ENCODE measurements around the gene WFIKKN1. TPM values are rescaled to one million over a fixed set of nuclear protein-coding genes. Genes with fewer than 3 reads are reported as not detected.
A peak's percentile ranks its signal among the peaks of the same experiment; 100 is the strongest.

The WFIKKN1 gene
- total and polyA plus RNA-seq, 7 donors, result 0.30 to 2.0 (median 0.36) TPM

DNA sequence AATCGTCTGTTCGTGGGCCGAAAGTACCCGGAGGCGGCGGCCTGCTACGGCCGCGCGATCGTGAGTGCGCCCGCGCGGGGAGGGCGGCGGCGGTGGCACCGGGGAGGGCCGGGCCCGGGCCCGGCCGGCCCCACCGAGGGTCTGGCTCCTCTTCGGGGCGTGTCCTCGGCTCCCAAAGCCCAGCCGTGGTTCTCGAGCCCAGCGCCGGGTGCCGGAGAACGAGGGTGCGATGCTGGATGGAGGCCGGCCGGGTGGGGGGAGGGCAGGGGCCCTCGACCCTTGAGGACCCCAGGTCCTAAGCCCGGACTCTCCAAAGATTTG is 49.8 kb downstream of the WFIKKN1 start:
- TF ChIP-seq, protein P1, sequence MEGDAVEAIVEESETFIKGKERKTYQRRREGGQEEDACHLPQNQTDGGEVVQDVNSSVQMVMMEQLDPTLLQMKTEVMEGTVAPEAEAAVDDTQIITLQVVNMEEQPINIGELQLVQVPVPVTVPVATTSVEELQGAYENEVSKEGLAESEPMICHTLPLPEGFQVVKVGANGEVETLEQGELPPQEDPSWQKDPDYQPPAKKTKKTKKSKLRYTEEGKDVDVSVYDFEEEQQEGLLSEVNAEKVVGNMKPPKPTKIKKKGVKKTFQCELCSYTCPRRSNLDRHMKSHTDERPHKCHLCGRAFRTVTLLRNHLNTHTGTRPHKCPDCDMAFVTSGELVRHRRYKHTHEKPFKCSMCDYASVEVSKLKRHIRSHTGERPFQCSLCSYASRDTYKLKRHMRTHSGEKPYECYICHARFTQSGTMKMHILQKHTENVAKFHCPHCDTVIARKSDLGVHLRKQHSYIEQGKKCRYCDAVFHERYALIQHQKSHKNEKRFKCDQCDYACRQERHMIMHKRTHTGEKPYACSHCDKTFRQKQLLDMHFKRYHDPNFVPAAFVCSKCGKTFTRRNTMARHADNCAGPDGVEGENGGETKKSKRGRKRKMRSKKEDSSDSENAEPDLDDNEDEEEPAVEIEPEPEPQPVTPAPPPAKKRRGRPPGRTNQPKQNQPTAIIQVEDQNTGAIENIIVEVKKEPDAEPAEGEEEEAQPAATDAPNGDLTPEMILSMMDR (IDR thresholded peaks at IDR 0.05), result no peak
- DNase-seq (no peak), ATAC-seq (no peak)
- WGBS, 3 donors, result 0 to 1% (median 0%) methylated on average over 32 to 38 of the region's 38 CpGs
- no peaks in the 10 kb centered on the region for H3K9me3 ChIP-seq
- H3K27ac ChIP-seq, result peak overlapping the region; percentile 97
- intact Hi-C loops (cut with DNase I), result no loop called here
- H3K27me3 ChIP-seq (ENCODE audit: insufficient read depth in 3 of 3, low read length in 2 of 3), result no peaks in the 10 kb centered on the region
- H3K4me3 ChIP-seq, result peak overlapping the region; percentile 85
- peaks cover 5 to 20% of the 10 kb centered on the region in 2 donors for H3K36me3 ChIP-seq (ENCODE audit: insufficient read depth in 1 of 2, low read depth in 1 of 2)
- peaks cover 40% of the 10 kb centered on the region for H3K4me1 ChIP-seq

DNA sequence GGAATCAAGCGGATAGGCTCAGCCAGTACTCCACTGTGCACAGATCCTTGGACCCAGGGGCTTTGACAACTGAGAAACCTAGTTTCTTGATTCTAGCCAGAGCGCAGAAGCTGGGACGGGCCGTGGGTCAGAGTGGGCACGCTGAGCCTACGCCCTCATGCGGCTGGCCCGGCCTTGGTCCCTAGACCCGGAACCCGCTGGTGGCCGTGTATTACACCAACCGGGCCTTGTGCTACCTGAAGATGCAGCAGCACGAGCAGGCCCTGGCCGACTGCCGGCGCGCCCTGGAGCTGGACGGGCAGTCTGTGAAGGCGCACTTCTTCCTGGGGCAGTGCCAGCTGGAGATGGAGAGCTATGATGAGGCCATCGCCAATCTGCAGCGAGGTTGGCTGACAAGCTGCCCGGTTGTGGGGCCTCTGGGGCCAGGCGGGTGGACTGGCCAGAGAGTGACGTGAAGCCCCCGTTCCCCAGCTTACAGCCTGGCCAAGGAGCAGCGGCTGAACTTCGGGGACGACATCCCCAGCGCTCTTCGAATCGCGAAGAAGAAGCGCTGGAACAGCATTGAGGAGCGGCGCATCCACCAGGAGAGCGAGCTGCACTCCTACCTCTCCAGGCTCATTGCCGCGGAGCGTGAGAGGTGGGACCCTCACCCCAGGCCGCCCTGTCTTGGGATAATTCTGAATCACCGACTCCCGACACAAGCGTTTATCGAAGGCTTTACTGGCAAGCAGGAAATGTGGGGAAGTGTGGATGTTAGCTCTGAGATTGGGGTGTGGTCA is 50.4 kb downstream of the WFIKKN1 start:
- Histone ChIP-seq H3K27me3 (ENCODE audit: insufficient read depth in 3 of 3, low read length in 2 of 3) (no peaks in the 10 kb centered on the region), H3K9me3 (no peaks in the 10 kb centered on the region), H3K4me1 (peaks cover 40% of the 10 kb centered on the region), H3K4me3 (peak overlapping the region; percentile 85), H3K27ac (peak overlapping the region; percentile 97), H3K36me3 (ENCODE audit: insufficient read depth in 1 of 2, low read depth in 1 of 2) (peaks cover 5 to 25% of the 10 kb centered on the region in 2 donors)
- ATAC-seq (peak in 1 of 4 donors; percentile 0), DNase-seq (peak; percentile 68 to 89)
- TF ChIP-seq, protein P1 (IDR thresholded peaks at IDR 0.05), result no peak
- 33 to 39% (median 36%) methylated on average over 44 of the region's 44 CpGs for WGBS, 3 donors
- intact Hi-C loops (cut with DNase I), result no loop called here

DNA sequence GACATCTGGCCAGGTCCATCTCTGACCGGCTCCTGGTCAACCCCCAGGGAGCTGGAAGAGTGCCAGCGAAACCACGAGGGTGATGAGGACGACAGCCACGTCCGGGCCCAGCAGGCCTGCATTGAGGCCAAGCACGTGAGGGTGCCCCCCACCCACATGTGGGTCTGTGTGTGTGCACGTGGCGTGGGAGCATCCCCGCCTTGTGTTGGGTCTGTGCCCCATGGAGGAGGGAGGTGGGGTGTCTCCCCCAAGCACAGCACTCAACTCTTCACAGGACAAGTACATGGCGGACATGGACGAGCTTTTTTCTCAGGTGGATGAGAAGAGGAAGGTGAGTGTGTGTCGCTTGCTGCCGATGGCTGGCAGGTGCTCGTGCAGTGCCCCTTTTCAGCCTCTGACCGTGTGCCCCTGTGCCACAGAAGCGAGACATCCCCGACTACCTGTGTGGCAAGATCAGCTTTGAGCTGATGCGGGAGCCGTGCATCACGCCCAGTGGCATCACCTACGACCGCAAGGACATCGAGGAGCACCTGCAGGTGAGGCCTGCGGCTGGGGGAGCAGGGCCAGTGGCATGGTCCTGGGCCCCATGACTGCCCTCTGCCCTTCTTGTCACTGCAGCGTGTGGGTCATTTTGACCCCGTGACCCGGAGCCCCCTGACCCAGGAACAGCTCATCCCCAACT is 51.1 kb downstream of the WFIKKN1 start:
- Histone ChIP-seq H3K27ac (peak overlapping the region; percentile 97), H3K27me3 (ENCODE audit: insufficient read depth in 3 of 3, low read length in 2 of 3) (no peaks in the 10 kb centered on the region), H3K4me3 (peak overlapping the region; percentile 85), H3K36me3 (ENCODE audit: insufficient read depth in 1 of 2, low read depth in 1 of 2) (peaks cover 5 to 33% of the 10 kb centered on the region in 2 donors), H3K4me1 (peaks cover 40% of the 10 kb centered on the region), H3K9me3 (no peaks in the 10 kb centered on the region)
- TF ChIP-seq, protein P1 (IDR thresholded peaks at IDR 0.05), result no peak
- 61 to 72% (median 65%) methylated on average over 28 of the region's 28 CpGs for WGBS, 3 donors
- DNase-seq, result no peak
- ATAC-seq, result no peak
- intact Hi-C loops (cut with DNase I), result no loop called here

DNA sequence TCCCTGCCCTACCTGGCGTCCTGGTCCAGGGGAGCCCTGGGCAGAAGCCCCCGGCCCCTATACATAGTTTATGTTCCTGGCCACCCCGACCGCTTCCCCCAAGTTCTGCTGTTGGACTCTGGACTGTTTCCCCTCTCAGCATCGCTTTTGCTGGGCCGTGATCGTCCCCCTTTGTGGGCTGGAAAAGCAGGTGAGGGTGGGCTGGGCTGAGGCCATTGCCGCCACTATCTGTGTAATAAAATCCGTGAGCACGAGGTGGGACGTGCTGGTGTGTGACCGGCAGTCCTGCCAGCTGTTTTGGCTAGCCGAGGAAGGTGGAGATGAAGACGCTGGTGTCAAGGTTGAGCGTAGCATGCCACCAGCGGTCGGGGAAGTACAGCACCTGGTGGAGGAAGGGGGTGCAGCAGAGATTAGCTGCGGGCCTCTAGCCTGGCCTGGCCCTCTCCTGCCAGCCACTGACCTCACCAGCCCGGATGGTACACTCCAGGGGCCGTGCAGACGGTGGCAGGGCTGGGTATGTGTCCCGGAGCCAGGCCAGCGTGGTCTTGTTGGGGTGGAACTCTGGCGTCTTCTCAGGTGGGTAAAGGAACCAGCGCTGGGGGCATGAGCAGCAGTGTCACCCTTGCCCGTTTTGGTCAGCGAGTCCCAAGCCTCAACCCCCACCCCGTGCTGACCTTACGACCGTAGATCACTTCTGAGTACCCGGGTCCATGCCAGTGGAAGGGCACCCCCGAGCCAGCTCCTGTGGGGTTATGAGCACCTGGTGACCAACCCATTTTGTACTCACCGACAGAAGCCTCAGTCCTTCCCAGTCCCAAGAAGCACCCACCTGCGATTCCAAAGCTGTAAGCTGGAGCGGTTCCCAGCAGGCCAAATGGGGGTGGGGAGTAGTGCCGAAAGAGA is 52.0 kb downstream of the WFIKKN1 start:
- Histone ChIP-seq H3K36me3 (ENCODE audit: insufficient read depth in 1 of 2, low read depth in 1 of 2) (peaks cover 5 to 34% of the 10 kb centered on the region in 2 donors), H3K27me3 (ENCODE audit: insufficient read depth in 3 of 3, low read length in 2 of 3) (no peaks in the 10 kb centered on the region), H3K4me1 (peaks cover 40% of the 10 kb centered on the region), H3K4me3 (peak overlapping the region; percentile 79), H3K9me3 (no peaks in the 10 kb centered on the region), H3K27ac (no peak overlapping the region)
- 68 to 76% (median 70%) methylated on average over 36 of the region's 36 CpGs for WGBS, 3 donors
- TF ChIP-seq, protein P1 (IDR thresholded peaks at IDR 0.05), result no peak
- intact Hi-C loops (cut with DNase I), result no loop called here
- ATAC-seq (no peak), DNase-seq (no peak)

All from psoas muscle (tissue), 8 donors.